Fibroblast of the aortic adventitia (primary cell): ENCODE measurements around the gene CCDC12. TPM values are rescaled to one million over a fixed set of nuclear protein-coding genes. Genes with fewer than 3 reads are reported as not detected.

ENCODE experiments used
- DNase-seq: peaks from one replicate; pipeline ENCODE4 v3.0.0-alpha.2; 2010; ENCODE audit warnings: low read depth
- H3K4me3 ChIP-seq: 2 replicates; pipeline ENCODE4 v1.5.1; 2011; ENCODE audit warnings: low read depth, mild to moderate bottlenecking, control low read depth, low read length, moderate library complexity
- total RNA-seq: library from RNA; depleted of rRNA; stranded (reverse); fragments of >200 nt; gene quantifications from 2 replicates; pipeline ENCODE4 v1.2.3, GENCODE V29; 2012; ENCODE audit warnings: low replicate concordance
- TF ChIP-seq, protein P1 (sequence below): IDR thresholded peaks from 2 replicates; pipeline ENCODE4 v1.5.1; 2011; ENCODE audit warnings: mild to moderate bottlenecking, low read length, control low read depth, inconsistent platforms; ENCODE audit not compliant: insufficient read depth

CCDC12 gene
- total RNA-seq, 1 donor = 21.6 TPM

DNA sequence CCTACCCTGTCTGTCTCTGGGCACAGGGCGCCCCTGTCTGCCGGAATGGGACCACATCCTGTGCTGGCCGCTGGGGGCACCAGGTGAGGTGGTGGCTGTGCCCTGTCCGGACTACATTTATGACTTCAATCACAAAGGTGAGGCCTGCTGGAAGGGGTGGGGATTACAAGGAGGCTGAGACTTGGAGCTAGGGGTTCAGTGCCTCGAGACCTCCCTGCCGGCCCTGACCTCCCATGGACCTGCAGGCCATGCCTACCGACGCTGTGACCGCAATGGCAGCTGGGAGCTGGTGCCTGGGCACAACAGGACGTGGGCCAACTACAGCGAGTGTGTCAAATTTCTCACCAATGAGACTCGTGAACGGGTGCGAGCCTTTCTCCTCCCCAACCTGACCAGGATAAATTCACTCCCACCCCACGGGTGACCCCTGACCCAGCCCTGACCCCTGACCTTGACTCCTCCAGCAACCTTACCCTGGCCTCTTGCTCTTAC is 78.7 kb downstream of the CCDC12 start:
- no peak for DNase-seq
- TF ChIP-seq, protein P1, sequence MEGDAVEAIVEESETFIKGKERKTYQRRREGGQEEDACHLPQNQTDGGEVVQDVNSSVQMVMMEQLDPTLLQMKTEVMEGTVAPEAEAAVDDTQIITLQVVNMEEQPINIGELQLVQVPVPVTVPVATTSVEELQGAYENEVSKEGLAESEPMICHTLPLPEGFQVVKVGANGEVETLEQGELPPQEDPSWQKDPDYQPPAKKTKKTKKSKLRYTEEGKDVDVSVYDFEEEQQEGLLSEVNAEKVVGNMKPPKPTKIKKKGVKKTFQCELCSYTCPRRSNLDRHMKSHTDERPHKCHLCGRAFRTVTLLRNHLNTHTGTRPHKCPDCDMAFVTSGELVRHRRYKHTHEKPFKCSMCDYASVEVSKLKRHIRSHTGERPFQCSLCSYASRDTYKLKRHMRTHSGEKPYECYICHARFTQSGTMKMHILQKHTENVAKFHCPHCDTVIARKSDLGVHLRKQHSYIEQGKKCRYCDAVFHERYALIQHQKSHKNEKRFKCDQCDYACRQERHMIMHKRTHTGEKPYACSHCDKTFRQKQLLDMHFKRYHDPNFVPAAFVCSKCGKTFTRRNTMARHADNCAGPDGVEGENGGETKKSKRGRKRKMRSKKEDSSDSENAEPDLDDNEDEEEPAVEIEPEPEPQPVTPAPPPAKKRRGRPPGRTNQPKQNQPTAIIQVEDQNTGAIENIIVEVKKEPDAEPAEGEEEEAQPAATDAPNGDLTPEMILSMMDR = no peak
- no peak overlapping the region for H3K4me3 ChIP-seq

DNA sequence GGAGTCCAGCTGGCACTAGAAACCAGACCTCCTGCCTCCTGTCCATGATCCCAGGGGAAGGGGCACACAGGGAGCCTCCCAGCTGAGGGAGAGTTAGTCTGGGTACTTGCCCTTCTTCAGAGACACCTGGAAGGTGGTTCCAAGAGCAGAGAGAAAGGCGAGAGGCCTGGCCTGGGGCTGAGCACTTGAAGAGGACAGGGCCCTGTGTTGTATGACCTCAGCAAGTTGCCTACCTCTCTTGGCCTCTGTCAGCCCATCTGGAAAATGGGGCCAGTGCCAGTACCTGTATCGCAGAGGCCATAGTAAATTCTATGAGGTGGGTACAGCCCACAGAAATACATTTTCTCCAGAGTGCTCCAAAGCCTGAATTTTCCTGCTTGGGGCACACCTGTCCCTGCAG is 79.5 kb downstream of the CCDC12 start:
- DNase-seq = no peak
- H3K4me3 ChIP-seq = no peak overlapping the region
- TF ChIP-seq, protein P1 = no peak

DNA sequence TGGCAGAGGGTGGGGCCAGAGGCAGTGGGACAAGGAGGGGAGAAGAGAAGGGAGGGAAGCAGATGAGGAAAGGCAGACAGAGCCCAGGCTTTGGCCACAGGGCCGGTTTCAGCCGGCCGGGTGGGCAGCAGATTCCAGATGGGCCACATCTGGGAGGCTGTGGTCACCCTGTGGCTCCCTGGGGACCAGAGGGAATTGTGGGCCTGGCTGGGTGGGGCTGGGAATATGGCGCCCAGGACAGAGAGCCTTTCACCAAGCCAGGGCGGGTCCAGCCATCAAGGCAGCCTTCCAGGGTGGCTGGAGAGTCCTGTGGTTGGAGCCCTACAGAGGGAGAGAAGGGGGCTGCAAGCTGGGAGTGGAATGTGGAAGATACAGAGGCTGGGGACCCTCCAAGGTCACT is 80.2 kb downstream of the CCDC12 start:
- no peak for DNase-seq
- TF ChIP-seq, protein P1 = no peak
- H3K4me3 ChIP-seq = no peak overlapping the region

DNA sequence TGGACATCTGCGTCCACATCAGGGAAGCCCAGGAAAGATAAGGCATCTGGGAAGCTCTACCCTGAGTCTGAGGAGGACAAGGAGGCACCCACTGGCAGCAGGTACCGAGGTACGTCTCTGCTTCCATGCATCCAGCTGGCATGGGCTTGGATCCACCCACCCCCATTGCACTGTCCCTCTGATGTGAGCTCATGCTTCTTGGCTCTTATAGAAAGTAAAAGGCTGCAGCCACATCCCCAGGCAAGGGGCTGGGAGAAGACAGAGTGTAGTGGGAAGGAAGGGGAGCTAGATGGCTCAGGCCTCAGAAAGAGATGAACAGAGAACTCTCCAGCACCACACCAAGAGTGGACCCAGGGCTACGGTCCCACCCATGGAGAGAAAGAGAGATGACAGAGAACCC is 80.8 kb downstream of the CCDC12 start:
- TF ChIP-seq, protein P1 = no peak
- DNase-seq = no peak

DNA sequence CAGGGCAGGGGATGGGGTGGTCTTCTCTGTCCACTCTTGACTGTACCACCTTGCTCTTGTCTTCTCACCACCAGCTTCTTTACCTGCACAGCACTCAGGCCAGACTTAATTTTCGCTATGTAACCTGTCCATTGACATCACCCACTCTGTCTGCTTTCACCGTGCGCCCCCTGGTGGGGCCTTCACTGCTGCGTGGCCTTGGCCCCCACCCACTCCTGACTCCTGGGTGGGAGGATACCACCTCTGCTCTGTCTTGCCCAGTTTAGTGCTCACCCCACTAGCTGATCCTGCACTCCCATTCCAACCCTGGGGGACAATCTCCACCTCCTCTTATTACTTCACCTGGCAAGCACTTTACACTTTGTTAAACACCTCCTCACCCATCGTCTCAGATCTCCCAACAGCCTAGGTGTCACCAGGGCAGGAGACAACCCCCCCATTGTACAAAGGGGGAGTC is 81.3 kb downstream of the CCDC12 start:
- peak; percentile 53 for DNase-seq
- TF ChIP-seq, protein P1 = peak; percentile 90
- H3K4me3 ChIP-seq = no peak overlapping the region

More for the DNA sequence above, 80.8 kb downstream of the CCDC12 start:
- H3K4me3 ChIP-seq = no peak overlapping the region

DNA sequence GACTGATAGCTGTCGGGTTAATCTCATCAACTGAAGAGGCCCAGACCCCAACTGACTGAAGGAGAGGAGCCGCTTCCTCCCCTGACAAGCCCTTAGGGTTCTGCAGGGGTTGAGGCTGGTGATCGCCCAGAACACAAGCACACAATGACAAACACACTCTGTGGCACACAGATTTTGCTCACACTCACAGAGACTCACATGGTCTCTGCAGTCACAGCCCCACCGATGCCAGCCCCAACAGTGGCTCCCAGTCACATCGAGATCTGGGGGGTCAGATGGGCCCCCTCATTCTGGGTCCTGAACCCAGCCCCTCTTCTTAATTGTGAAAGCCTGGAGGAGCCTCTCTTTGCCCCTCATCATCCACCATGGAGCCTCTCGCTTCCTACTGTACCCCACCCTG is 82.3 kb downstream of the CCDC12 start:
- no peak for DNase-seq
- H3K4me3 ChIP-seq = no peak overlapping the region
- TF ChIP-seq, protein P1 = no peak

DNA sequence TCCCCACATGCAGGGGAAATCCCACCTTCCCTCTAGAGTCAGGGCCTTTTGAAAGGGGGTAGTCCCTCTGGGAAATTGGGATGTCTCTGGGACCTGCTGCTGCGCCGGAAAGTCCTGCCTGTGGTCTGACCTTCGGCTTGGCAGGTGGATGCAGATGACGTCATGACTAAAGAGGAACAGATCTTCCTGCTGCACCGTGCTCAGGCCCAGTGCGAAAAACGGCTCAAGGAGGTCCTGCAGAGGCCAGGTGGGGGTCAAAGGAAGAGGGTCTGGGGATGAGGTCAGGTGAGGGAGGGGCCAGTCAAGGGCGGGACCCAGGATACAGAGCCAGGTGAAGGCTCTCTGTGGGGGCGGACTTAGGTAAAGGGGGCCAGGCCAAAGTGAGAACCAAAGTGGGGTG is 82.8 kb downstream of the CCDC12 start:
- no peak for DNase-seq
- TF ChIP-seq, protein P1 = no peak
- H3K4me3 ChIP-seq = no peak overlapping the region
